ENCODE data around the gene CYP39A1.
"Not testable (repeated sequence)": the region's sequence is repeated elsewhere in the genome, so short reads cannot be mapped to it uniquely, and the experiment has no call there.

CYP39A1 gene

DNA sequence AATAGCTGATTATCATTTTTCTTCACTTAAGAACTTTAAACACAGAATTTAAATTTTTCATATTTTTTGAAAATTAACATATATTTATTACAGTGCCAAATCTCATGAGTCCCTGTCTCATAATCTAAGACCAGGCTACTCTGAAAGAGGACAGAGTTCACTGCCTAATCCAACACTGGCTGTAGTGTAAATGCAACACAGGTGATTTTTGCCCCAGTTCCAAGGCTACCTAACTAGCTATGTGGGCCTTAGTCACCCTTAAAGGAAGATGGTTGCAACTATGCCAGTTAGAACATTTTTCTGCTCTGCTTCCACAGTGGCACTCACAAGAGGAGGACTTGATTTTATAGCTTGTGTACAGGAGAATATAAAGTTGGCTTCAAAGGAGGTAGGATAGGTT, 5.0 kb upstream of the CYP39A1 start:
- peaks cover 31% of the 10 kb centered on the region for H3K27me3 Mint-ChIP-seq (ENCODE audit: low read depth)
- H3K36me3 Mint-ChIP-seq (ENCODE audit: low read depth): peaks cover under 1% of the 10 kb centered on the region
- H3K27ac Mint-ChIP-seq: no peak overlapping the region
- no peak overlapping the region for H3K4me3 Mint-ChIP-seq
- H3K9me3 Mint-ChIP-seq: no peaks in the 10 kb centered on the region
- H3K4me1 Mint-ChIP-seq (ENCODE audit: low read depth): peaks cover 5% of the 10 kb centered on the region

DNA sequence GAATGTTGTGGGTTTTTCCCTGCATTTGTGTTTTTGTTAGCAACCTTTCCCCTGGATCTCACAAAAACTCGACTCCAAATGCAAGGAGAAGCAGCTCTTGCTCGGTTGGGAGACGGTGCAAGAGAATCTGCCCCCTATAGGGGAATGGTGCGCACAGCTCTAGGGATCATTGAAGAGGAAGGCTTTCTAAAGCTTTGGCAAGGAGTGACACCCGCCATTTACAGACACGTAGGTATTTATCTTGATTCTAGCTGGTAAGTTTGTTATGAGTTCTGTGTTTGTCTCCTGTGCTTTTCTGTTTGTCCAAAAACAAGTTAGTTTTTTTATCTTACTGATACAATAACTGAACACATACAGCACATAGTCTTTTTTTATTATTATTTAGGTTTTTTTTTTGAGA, 3.2 kb upstream of the CYP39A1 start:
- Mint-ChIP-seq H3K4me1 (ENCODE audit: low read depth) (peaks cover 12% of the 10 kb centered on the region), H3K4me3 (no peak overlapping the region), H3K27ac (no peak overlapping the region), H3K36me3 (ENCODE audit: low read depth) (peaks cover 2% of the 10 kb centered on the region), H3K27me3 (ENCODE audit: low read depth) (peaks cover 41% of the 10 kb centered on the region), H3K9me3 (no peaks in the 10 kb centered on the region)

DNA sequence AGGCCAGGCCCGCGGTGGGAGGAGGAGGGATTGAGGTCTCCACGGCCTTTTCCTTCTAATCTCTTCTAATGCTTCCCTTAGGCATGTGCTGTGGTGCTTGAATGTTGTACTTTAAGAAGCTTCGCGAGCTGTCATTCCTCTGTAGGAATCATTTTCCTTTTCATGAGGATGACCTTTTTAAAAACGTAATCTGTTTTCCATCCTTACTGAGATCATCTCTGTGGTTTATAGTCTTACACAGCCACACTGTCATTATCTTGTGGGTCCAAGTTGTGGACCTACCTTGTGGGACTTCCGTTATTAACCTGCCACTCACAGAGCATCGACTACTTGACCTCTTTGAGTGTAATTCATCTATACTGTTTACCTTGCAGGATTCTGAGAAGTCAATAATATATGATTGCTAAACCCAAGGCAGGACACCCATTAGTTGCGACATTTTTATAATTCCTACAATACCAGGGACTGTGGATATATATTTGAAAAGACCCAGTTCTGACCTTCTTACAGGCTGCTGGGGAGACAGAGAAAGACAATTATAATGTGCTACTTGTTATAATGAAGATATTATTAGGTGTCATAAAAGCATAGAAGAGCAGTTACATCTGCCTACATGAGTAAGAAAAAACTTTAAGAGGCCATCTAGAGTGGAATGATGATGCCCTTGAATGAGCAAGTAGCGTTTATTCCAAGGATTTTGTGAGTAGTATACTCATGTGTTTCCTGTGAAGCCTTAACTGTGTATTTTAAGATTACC, 999 bp upstream of the CYP39A1 start:
- Mint-ChIP-seq H3K9me3 (no peaks in the 10 kb centered on the region), H3K27me3 (ENCODE audit: low read depth) (peaks cover 49% of the 10 kb centered on the region), H3K27ac (no peak overlapping the region), H3K4me1 (ENCODE audit: low read depth) (peaks cover 12% of the 10 kb centered on the region), H3K36me3 (ENCODE audit: low read depth) (peaks cover 2% of the 10 kb centered on the region), H3K4me3 (peak overlapping the region; percentile 84)

DNA sequence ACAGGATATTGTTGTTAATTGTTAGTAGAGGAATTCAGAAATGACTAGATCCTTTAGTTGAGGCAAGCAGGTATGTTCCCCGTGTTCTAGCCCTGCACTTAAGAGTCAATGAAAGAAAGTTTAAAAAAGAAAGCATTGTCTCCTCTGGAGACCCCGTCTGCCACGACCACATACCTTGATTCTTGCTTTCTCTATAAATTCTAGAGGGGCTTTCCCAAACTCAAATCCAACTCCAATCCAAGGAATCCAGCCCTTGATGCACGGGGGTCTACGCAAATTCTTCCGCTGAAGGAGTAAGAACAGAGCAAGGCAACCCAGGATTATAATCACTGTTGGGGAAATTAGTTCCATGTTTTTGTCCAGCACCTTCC, 401 bp downstream of the CYP39A1 start:
- H3K4me3 Mint-ChIP-seq: peak overlapping the region; percentile 84
- H3K4me1 Mint-ChIP-seq (ENCODE audit: low read depth): peaks cover 12% of the 10 kb centered on the region
- H3K27me3 Mint-ChIP-seq (ENCODE audit: low read depth): peaks cover 49% of the 10 kb centered on the region
- no peaks in the 10 kb centered on the region for H3K9me3 Mint-ChIP-seq
- peaks cover 2% of the 10 kb centered on the region for H3K36me3 Mint-ChIP-seq (ENCODE audit: low read depth)
- no peak overlapping the region for H3K27ac Mint-ChIP-seq

DNA sequence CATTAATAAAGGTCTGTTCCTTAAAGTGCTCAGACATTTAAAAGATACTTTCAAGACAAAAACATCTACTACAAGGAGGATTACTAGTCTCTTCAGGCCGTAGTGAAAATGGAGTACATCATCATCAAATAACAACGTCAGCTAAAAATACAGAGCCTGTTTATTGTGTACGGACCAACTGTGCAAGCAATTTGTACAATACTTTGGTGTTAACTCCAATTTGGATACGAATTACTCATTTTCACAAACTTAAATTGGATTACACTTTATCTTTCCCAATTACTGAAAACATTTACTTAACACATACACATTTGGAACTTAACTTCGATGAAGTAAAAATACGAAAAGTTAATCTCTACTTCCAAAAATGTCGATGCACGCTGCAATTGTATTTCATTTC, 802 bp downstream of the CYP39A1 start:
- peaks cover 49% of the 10 kb centered on the region for H3K27me3 Mint-ChIP-seq (ENCODE audit: low read depth)
- peaks cover 12% of the 10 kb centered on the region for H3K4me1 Mint-ChIP-seq (ENCODE audit: low read depth)
- peaks cover 2% of the 10 kb centered on the region for H3K36me3 Mint-ChIP-seq (ENCODE audit: low read depth)
- H3K27ac Mint-ChIP-seq: no peak overlapping the region
- H3K9me3 Mint-ChIP-seq: no peaks in the 10 kb centered on the region
- peak overlapping the region; percentile 84 for H3K4me3 Mint-ChIP-seq

DNA sequence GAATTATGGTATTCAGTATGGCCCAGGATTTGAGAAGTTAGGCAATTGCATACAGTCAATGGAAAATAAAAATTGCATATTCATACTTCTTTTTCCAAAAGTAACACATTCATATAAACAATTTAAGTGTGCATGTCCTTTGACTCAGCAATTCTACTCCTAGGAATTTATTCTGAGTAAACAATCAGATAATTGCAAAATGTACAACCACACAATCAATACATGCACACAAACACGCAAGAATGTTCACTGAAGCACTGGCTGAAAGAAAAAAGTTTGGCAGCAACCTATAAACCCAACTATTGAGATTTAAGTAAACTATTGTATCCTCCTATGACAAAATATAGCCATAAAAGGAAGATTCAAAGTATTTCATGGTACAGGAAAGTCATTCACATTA, 1.6 kb downstream of the CYP39A1 start:
- Mint-ChIP-seq H3K4me1 (ENCODE audit: low read depth) (peaks cover 12% of the 10 kb centered on the region), H3K27ac (no peak overlapping the region), H3K27me3 (ENCODE audit: low read depth) (peaks cover 49% of the 10 kb centered on the region), H3K36me3 (ENCODE audit: low read depth) (peaks cover 2% of the 10 kb centered on the region), H3K4me3 (no peak overlapping the region), H3K9me3 (no peaks in the 10 kb centered on the region)

DNA sequence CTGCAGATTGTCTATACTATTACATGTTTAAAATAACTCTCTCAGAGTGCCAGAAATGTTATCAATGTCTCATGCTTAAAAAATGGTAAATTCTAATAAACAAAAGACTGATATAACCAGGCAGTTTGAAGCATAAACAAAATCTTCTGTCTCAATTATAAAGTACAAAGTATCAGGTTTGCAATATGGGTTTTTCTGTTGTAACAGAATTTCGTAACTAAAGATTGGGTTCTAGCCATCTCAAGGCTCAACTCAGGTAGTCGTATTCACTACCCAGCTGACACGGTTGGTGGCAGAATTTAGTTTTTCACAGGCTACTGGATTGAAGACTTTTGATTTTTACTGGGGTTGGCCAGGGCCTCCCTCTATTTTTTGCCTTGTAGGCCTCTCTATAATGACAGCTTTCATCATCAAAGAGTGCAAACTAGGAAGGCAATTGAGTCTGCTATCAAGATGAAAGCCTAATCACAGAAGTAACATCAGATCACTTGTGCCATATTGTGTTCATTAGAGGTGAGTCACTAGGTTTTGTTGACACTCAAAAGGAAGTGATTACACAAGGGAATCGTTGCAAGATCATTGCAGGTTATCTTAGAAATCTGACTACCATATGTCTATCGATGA, 3.6 kb downstream of the CYP39A1 start:
- peaks cover 12% of the 10 kb centered on the region for H3K4me1 Mint-ChIP-seq (ENCODE audit: low read depth)
- H3K27me3 Mint-ChIP-seq (ENCODE audit: low read depth): peaks cover 33% of the 10 kb centered on the region
- H3K9me3 Mint-ChIP-seq: no peaks in the 10 kb centered on the region
- peaks cover 2% of the 10 kb centered on the region for H3K36me3 Mint-ChIP-seq (ENCODE audit: low read depth)
- H3K4me3 Mint-ChIP-seq: no peak overlapping the region
- no peak overlapping the region for H3K27ac Mint-ChIP-seq

DNA sequence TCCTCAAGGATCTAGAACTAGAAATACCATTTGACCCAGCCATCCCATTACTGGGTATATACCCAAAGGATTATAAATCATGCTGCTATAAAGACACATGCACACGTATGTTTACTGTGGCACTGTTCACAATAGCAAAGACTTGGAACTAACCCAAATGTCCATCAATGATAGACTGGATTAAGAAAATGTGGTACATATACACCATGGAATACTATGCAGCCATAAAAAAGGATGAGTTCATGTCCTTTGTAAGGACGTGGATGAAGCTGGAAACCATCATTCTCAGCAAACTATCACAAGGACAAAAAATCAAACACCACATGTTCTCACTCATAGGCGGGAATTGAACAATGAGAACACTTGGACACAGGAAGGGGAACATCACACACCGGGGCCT, 4.5 kb downstream of the CYP39A1 start:
- H3K4me3 Mint-ChIP-seq; H3K9me3 Mint-ChIP-seq; H3K27ac Mint-ChIP-seq; H3K4me1 Mint-ChIP-seq (ENCODE audit: low read depth); H3K36me3 Mint-ChIP-seq (ENCODE audit: low read depth): not testable (repeated sequence)
- H3K27me3 Mint-ChIP-seq (ENCODE audit: low read depth): peaks cover 25% of the 10 kb centered on the region

DNA sequence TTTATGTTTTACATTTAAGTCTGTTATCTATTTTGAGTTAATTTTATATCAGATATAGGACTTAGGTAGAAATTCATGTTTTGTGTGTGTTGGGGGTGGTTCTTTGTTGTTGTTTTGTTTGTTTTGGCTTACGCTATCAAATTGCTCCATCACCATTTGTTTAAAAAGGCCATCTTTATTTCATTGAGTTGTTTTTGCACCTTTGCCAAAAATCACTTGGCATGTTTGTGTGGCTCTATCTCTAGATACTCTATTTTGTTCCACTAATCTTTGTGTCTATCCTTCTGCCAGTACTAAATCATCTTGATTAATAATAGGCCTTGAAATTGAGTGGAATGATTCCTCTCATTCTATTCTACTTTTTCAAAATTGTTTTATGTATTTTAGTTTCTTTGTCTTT, 7.4 kb downstream of the CYP39A1 start:
- Mint-ChIP-seq H3K27me3 (ENCODE audit: low read depth) (peaks cover 6% of the 10 kb centered on the region), H3K4me1 (ENCODE audit: low read depth) (no peaks in the 10 kb centered on the region), H3K9me3 (no peaks in the 10 kb centered on the region), H3K36me3 (ENCODE audit: low read depth) (no peaks in the 10 kb centered on the region), H3K4me3 (no peak overlapping the region), H3K27ac (no peak overlapping the region)

DNA sequence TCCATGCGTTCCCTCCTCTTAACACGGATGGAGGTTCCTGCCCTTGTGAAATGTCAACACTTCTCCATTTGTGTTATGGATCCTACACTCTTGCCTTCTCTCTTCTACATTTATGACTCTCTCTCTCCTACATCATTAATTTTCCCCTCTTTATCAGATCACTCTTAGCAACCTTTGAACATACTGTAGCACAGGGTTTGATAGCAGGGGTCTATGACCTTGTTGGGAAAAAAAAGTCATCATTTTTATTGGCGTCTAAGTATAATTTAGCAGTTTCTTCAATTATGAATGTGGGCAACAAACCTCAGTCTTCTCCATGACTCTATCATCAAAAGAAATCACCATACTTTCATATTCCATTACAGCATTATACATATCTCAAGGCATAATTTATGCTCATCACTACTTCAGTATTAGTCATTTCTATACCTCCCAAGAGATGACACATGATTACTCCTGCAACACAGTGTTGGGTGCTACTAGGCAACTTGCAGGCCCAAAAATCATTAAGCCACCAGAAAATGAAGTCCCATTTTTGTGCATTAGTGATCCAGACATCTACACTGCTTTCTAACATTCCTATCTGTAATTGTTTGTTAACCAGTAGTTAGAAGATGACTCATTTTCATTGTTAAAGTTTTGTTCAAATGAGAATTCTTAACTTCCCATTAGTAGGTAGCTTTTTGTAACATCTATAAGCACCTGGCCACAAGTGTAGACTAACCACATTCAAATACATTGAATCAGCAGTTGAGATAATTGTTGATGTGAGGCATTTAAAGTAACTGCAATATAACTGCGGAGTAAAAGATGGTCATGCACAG, 9.5 kb downstream of the CYP39A1 start:
- no peak overlapping the region for H3K4me3 Mint-ChIP-seq
- H3K36me3 Mint-ChIP-seq (ENCODE audit: low read depth): no peaks in the 10 kb centered on the region
- no peaks in the 10 kb centered on the region for H3K4me1 Mint-ChIP-seq (ENCODE audit: low read depth)
- H3K9me3 Mint-ChIP-seq: no peaks in the 10 kb centered on the region
- H3K27me3 Mint-ChIP-seq (ENCODE audit: low read depth): peaks cover 5% of the 10 kb centered on the region
- H3K27ac Mint-ChIP-seq: no peak overlapping the region

DNA sequence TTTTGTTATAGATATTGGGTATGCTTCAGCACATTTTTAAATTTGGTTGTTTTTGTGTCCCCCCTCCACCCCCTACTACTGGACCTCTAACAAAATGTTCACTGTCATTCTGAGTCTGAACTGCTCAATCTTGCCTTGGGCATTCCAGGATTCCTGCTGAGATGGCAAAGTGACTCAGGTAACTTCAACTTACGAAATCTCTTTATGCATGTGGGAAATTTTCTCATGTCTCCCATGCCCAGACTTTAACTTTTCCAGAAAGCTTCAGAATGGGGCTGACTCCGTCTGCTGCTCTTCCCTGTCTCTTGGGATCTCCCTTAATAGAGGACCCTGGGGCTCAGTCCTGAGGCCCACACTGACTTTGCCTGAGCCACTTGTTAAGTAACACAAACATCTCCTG, 14.0 kb downstream of the CYP39A1 start:
- Mint-ChIP-seq H3K9me3 (no peaks in the 10 kb centered on the region), H3K4me1 (ENCODE audit: low read depth) (no peaks in the 10 kb centered on the region)

DNA sequence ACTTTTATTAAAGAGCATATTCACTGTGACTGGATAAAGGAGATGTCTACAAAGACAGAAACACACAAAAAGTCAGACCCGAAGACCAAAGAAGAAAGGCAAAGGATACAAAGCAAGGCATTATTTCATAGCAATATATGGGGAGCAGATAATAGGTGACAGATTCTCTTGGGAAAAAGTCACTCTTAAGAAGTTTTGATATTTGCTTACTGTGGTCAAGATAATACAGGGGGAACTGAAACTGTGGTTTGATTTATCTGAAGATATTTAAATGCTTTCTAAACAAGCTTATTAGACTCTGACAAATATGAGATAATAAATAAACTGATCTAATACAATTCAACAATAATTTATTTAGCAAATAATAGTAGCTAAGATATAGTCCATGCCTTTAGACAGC, 14.7 kb downstream of the CYP39A1 start:
- no peak overlapping the region for H3K27ac Mint-ChIP-seq
- H3K9me3 Mint-ChIP-seq: no peaks in the 10 kb centered on the region
- no peaks in the 10 kb centered on the region for H3K36me3 Mint-ChIP-seq (ENCODE audit: low read depth)
- H3K27me3 Mint-ChIP-seq (ENCODE audit: low read depth): peaks cover 5% of the 10 kb centered on the region
- H3K4me1 Mint-ChIP-seq (ENCODE audit: low read depth): no peaks in the 10 kb centered on the region
- H3K4me3 Mint-ChIP-seq: no peak overlapping the region

More for the DNA sequence above, 14.0 kb downstream of the CYP39A1 start:
- Mint-ChIP-seq H3K27ac (no peak overlapping the region), H3K36me3 (ENCODE audit: low read depth) (no peaks in the 10 kb centered on the region), H3K27me3 (ENCODE audit: low read depth) (peaks cover 5% of the 10 kb centered on the region), H3K4me3 (no peak overlapping the region)

DNA sequence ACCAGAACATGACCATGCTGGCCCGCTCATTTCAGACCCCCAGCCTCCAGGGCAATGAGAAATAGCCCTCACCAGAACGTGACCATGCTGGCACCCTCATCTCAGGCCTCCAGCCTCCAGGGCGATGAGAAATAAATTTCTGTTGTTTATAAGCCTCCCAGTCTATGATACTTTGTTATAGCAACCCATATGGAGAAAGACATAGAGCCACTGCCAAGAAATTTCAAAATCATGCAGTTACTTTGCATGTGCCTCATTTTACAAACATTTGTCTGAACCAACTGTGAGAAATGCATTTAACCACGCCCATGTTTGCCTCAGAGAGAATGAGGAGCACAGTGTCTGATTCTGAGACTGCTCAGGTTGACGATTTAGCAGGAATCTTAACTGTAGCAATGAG, 15.5 kb downstream of the CYP39A1 start:
- H3K27ac Mint-ChIP-seq: no peak overlapping the region
- H3K4me3 Mint-ChIP-seq: no peak overlapping the region
- no peaks in the 10 kb centered on the region for H3K36me3 Mint-ChIP-seq (ENCODE audit: low read depth)
- H3K9me3 Mint-ChIP-seq: no peaks in the 10 kb centered on the region
- H3K4me1 Mint-ChIP-seq (ENCODE audit: low read depth): no peaks in the 10 kb centered on the region
- H3K27me3 Mint-ChIP-seq (ENCODE audit: low read depth): peaks cover 5% of the 10 kb centered on the region

DNA sequence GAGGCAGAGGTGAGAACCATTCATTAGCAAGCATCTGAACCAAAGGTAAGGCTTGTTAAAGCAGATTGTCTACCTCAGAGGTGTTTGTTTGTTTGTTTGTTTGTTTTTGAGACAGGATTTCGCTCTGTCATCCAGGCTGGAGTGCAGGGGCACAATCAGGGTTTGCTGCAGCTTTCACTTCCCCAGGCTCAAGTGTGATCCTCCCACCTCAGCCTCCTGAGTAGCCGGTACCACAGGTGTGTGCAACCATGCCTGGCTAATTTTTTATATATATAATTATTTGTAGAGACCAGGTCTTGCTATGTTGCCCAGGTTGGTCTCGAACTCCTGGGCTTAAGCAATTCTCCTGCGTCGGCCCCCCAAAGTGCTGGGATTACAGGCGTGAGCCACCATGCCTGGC, 17.2 kb downstream of the CYP39A1 start:
- H3K27me3 Mint-ChIP-seq (ENCODE audit: low read depth): peaks cover 5% of the 10 kb centered on the region
- no peak overlapping the region for H3K27ac Mint-ChIP-seq
- H3K4me3 Mint-ChIP-seq: no peak overlapping the region

DNA sequence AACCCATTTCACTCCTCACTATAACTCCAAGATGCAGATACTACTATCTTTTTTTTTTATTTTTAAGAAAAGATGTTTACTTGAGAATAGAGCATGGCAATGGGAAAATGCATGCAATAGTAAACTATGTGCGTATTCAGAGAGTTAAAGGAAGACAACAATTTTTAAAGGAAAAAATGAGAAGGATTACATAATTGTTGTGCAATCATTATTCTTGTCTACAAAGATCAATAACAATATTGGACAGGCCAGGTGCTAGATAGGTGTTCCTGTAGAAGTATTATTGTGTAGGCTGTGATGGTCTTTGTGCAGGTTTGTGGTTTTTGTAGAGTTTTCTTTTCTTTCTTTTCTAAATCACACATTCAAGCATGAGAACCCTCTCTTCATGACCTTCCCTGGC, 20.6 kb downstream of the CYP39A1 start:
- Mint-ChIP-seq H3K4me3 (no peak overlapping the region), H3K9me3 (no peaks in the 10 kb centered on the region)

More for the DNA sequence above, 17.2 kb downstream of the CYP39A1 start:
- Mint-ChIP-seq H3K36me3 (ENCODE audit: low read depth) (no peaks in the 10 kb centered on the region), H3K9me3 (no peaks in the 10 kb centered on the region), H3K4me1 (ENCODE audit: low read depth) (no peaks in the 10 kb centered on the region)

More for the DNA sequence above, 20.6 kb downstream of the CYP39A1 start:
- Mint-ChIP-seq H3K27ac (no peak overlapping the region), H3K4me1 (ENCODE audit: low read depth) (no peaks in the 10 kb centered on the region), H3K27me3 (ENCODE audit: low read depth) (peaks cover 10% of the 10 kb centered on the region), H3K36me3 (ENCODE audit: low read depth) (no peaks in the 10 kb centered on the region)

All from T-helper 1 cell treated with Interleukin-12 subunit alpha and Interleukin-12 subunit beta and Interleukin-4 antibody, amounts not matched to agents 30 μg/mL and 1 μg/mL, for 36 hours (primary cell).